CD4-positive, alpha-beta T cell treated with Interleukin-2 at 100 ng/mL for 4 hours (primary cell): Measurements from ENCODE around the gene CORO2B.
"Not testable (repeated sequence)": the region's sequence is repeated elsewhere in the genome, so short reads cannot be mapped to it uniquely, and the experiment has no call there.

Experiments used
- DNase-seq: peaks from one replicate; pipeline ENCODE4 v3.0.0-alpha.2; 2020; ENCODE audit warnings: low spot score

CORO2B gene

GRCh38 chr15:68730976-68731897, 152.4 kb downstream of the CORO2B start:
- DNase-seq: no peak

GRCh38 chr15:68732451-68732850, 153.7 kb downstream of the CORO2B start:
- no peak for DNase-seq

- DNase-seq: no peak
These were observed 154.9 kb downstream of the CORO2B start for GRCh38 chr15:68733666-68734065.

- DNase-seq: no peak
These were observed 155.6 kb downstream of the CORO2B start for GRCh38 chr15:68734352-68734751.

- no peak for DNase-seq
These were observed 156.1 kb downstream of the CORO2B start for GRCh38 chr15:68734881-68735280.

- no peak for DNase-seq
These were observed 156.8 kb downstream of the CORO2B start for GRCh38 chr15:68735610-68736009.

- DNase-seq: no peak
These were observed 160.7 kb downstream of the CORO2B start for GRCh38 chr15:68739390-68740080.

- DNase-seq: no peak
These were observed 164.5 kb downstream of the CORO2B start for GRCh38 chr15:68743256-68743655.

- no peak for DNase-seq
These were observed 170.6 kb downstream of the CORO2B start for GRCh38 chr15:68749365-68749764.

GRCh38 chr15:68749793-68750192, 171.0 kb downstream of the CORO2B start:
- no peak for DNase-seq

GRCh38 chr15:68751622-68752021, 172.8 kb downstream of the CORO2B start:
- no peak for DNase-seq

- DNase-seq: no peak
These were observed 176.9 kb downstream of the CORO2B start for GRCh38 chr15:68755731-68756130.

GRCh38 chr15:68759982-68760579, 181.3 kb downstream of the CORO2B start:
- DNase-seq: not testable (repeated sequence)

- DNase-seq: no peak
These were observed 184.3 kb downstream of the CORO2B start for GRCh38 chr15:68763063-68763462.

- DNase-seq: no peak
These were observed 185.3 kb downstream of the CORO2B start for GRCh38 chr15:68764090-68764489.

- DNase-seq: no peak
These were observed 187.0 kb downstream of the CORO2B start for GRCh38 chr15:68765602-68766368.

GRCh38 chr15:68767833-68768232, 189.0 kb downstream of the CORO2B start:
- no peak for DNase-seq

- no peak for DNase-seq
These were observed 189.5 kb downstream of the CORO2B start for GRCh38 chr15:68768321-68768720.

GRCh38 chr15:68769702-68770101, 190.9 kb downstream of the CORO2B start:
- no peak for DNase-seq

- DNase-seq: no peak
These were observed 191.4 kb downstream of the CORO2B start for GRCh38 chr15:68770216-68770615.

- DNase-seq: no peak
These were observed 194.2 kb downstream of the CORO2B start for GRCh38 chr15:68773036-68773435.

GRCh38 chr15:68774120-68774519, 195.3 kb downstream of the CORO2B start:
- DNase-seq: no peak
